ENCODE data around the gene SLC25A12.
"Not testable (repeated sequence)": the region's sequence is repeated elsewhere in the genome, so short reads cannot be mapped to it uniquely, and the experiment has no call there.

The SLC25A12 gene

GRCh38 chr2:171813126-171813525 lies 80.9 kb downstream of the SLC25A12 start:
- H3K4me1 ChIP-seq (ENCODE audit: control insufficient read depth in 1 of 2, insufficient read depth in 2 of 2, low read length in 2 of 2) = no peaks in the 10 kb centered on the region
- no peak overlapping the region for H2BK120ac ChIP-seq (ENCODE audit: insufficient read depth, low read length, poor library complexity)
- no peaks in the 10 kb centered on the region for H3K79me2 ChIP-seq (ENCODE audit: control insufficient read depth, insufficient read depth, low read length, poor library complexity)
- no peak overlapping the region for H2AK5ac ChIP-seq (ENCODE audit: low read length)
- no peak overlapping the region for H2AFZ ChIP-seq (ENCODE audit: insufficient read depth, low read length, poor library complexity)
- no peaks in the 10 kb centered on the region for H3K36me3 ChIP-seq (ENCODE audit: control insufficient read depth in 1 of 2, insufficient read depth in 2 of 2, low read length in 2 of 2)
- no peak overlapping the region for H4K8ac ChIP-seq (ENCODE audit: low read depth, low read length)
- WGBS (ENCODE audit: extremely low coverage, insufficient coverage, insufficient read length) = no CpG with 5 or more reads among the region's 3 CpGs
- H3K27ac ChIP-seq (ENCODE audit: low read depth, low read length) = no peak overlapping the region
- no peaks in the 10 kb centered on the region for H3K79me1 ChIP-seq (ENCODE audit: low read length)
- H4K91ac ChIP-seq (ENCODE audit: low read depth, low read length) = no peak overlapping the region
- no peak overlapping the region for H3K4me2 ChIP-seq (ENCODE audit: low read length)
- H3K4me3 ChIP-seq (ENCODE audit: low read depth, low read length) = no peak overlapping the region
- DNase-seq = peak in 1 of 2 donors; percentile 8
- no peak overlapping the region for H2BK5ac ChIP-seq (ENCODE audit: low read depth, low read length, poor library complexity)
- no peaks in the 10 kb centered on the region for H3K27me3 ChIP-seq (ENCODE audit: insufficient read depth, low read length)
- H4K12ac ChIP-seq (ENCODE audit: low read depth, low read length) = no peak overlapping the region
- H3K18ac ChIP-seq (ENCODE audit: low read length) = no peak overlapping the region
- no peaks in the 10 kb centered on the region for H3K9me3 ChIP-seq (ENCODE audit: insufficient read depth, low read depth, low read length)
- no peak overlapping the region for H3K9ac ChIP-seq (ENCODE audit: low read length)
- H3K14ac ChIP-seq (ENCODE audit: low read length) = no peak overlapping the region
- no peak overlapping the region for H3K4ac ChIP-seq (ENCODE audit: low read depth, low read length)
- H3K23ac ChIP-seq (ENCODE audit: low read length) = no peak overlapping the region
- H2BK12ac ChIP-seq (ENCODE audit: low read length) = no peak overlapping the region

- Histone ChIP-seq H2AFZ (ENCODE audit: insufficient read depth, low read length, poor library complexity) (no peak overlapping the region), H3K79me2 (ENCODE audit: control insufficient read depth, insufficient read depth, low read length, poor library complexity) (no peaks in the 10 kb centered on the region), H3K27ac (ENCODE audit: low read depth, low read length) (no peak overlapping the region), H4K12ac (ENCODE audit: low read depth, low read length) (no peak overlapping the region), H3K9ac (ENCODE audit: low read length) (no peak overlapping the region), H4K91ac (ENCODE audit: low read depth, low read length) (no peak overlapping the region), H2BK120ac (ENCODE audit: insufficient read depth, low read length, poor library complexity) (no peak overlapping the region), H3K36me3 (ENCODE audit: control insufficient read depth in 1 of 2, insufficient read depth in 2 of 2, low read length in 2 of 2) (no peaks in the 10 kb centered on the region), H4K8ac (ENCODE audit: low read depth, low read length) (no peak overlapping the region), H3K9me3 (ENCODE audit: insufficient read depth, low read depth, low read length) (no peaks in the 10 kb centered on the region), H3K18ac (ENCODE audit: low read length) (no peak overlapping the region), H2AK5ac (ENCODE audit: low read length) (no peak overlapping the region), H2BK5ac (ENCODE audit: low read depth, low read length, poor library complexity) (no peak overlapping the region), H3K23ac (ENCODE audit: low read length) (no peak overlapping the region), H3K79me1 (ENCODE audit: low read length) (peaks cover 2% of the 10 kb centered on the region), H3K27me3 (ENCODE audit: insufficient read depth, low read length) (no peaks in the 10 kb centered on the region), H3K4me1 (ENCODE audit: control insufficient read depth in 1 of 2, insufficient read depth in 2 of 2, low read length in 2 of 2) (peaks cover 0 to 2% of the 10 kb centered on the region in 2 experiments), H2BK12ac (ENCODE audit: low read length) (no peak overlapping the region), H3K4me3 (ENCODE audit: low read depth, low read length) (no peak overlapping the region), H3K4me2 (ENCODE audit: low read length) (no peak overlapping the region), H3K4ac (ENCODE audit: low read depth, low read length) (no peak overlapping the region), H3K14ac (ENCODE audit: low read length) (no peak overlapping the region)
- peak in 1 of 2 donors; percentile 49 for DNase-seq
- WGBS (ENCODE audit: extremely low coverage, insufficient coverage, insufficient read length) = no CpG with 5 or more reads among the region's 4 CpGs
Measured at GRCh38 chr2:171811245-171811628, 82.8 kb downstream of the SLC25A12 start.

- no peak overlapping the region for H4K91ac ChIP-seq (ENCODE audit: low read depth, low read length)
- H3K36me3 ChIP-seq (ENCODE audit: control insufficient read depth in 1 of 2, insufficient read depth in 2 of 2, low read length in 2 of 2) = no peaks in the 10 kb centered on the region
- H3K4me1 ChIP-seq (ENCODE audit: control insufficient read depth in 1 of 2, insufficient read depth in 2 of 2, low read length in 2 of 2) = peaks cover 0 to 2% of the 10 kb centered on the region in 2 experiments
- H3K4ac ChIP-seq (ENCODE audit: low read depth, low read length) = no peak overlapping the region
- H3K79me1 ChIP-seq (ENCODE audit: low read length) = peaks cover 2% of the 10 kb centered on the region
- no peak for DNase-seq
- H4K12ac ChIP-seq (ENCODE audit: low read depth, low read length) = no peak overlapping the region
- no peak overlapping the region for H3K4me2 ChIP-seq (ENCODE audit: low read length)
- no CpG with 5 or more reads among the region's 5 CpGs for WGBS (ENCODE audit: extremely low coverage, insufficient coverage, insufficient read length)
- H2AK5ac ChIP-seq (ENCODE audit: low read length) = no peak overlapping the region
- no peaks in the 10 kb centered on the region for H3K79me2 ChIP-seq (ENCODE audit: control insufficient read depth, insufficient read depth, low read length, poor library complexity)
- no peak overlapping the region for H4K8ac ChIP-seq (ENCODE audit: low read depth, low read length)
- H2BK5ac ChIP-seq (ENCODE audit: low read depth, low read length, poor library complexity) = no peak overlapping the region
- no peaks in the 10 kb centered on the region for H3K9me3 ChIP-seq (ENCODE audit: insufficient read depth, low read depth, low read length)
- no peak overlapping the region for H3K9ac ChIP-seq (ENCODE audit: low read length)
- no peak overlapping the region for H2AFZ ChIP-seq (ENCODE audit: insufficient read depth, low read length, poor library complexity)
- H3K27me3 ChIP-seq (ENCODE audit: insufficient read depth, low read length) = no peaks in the 10 kb centered on the region
- H3K18ac ChIP-seq (ENCODE audit: low read length) = no peak overlapping the region
- H3K4me3 ChIP-seq (ENCODE audit: low read depth, low read length) = no peak overlapping the region
- H3K14ac ChIP-seq (ENCODE audit: low read length) = no peak overlapping the region
- no peak overlapping the region for H2BK12ac ChIP-seq (ENCODE audit: low read length)
- H3K27ac ChIP-seq (ENCODE audit: low read depth, low read length) = no peak overlapping the region
- H3K23ac ChIP-seq (ENCODE audit: low read length) = no peak overlapping the region
- no peak overlapping the region for H2BK120ac ChIP-seq (ENCODE audit: insufficient read depth, low read length, poor library complexity)
Measured at GRCh38 chr2:171810422-171811244, 83.4 kb downstream of the SLC25A12 start.

- not testable (repeated sequence) for H3K27me3 ChIP-seq (ENCODE audit: insufficient read depth, low read length); H3K9ac ChIP-seq (ENCODE audit: low read length); H2BK120ac ChIP-seq (ENCODE audit: insufficient read depth, low read length, poor library complexity)
Measured at GRCh38 chr2:171808885-171809284, 85.2 kb downstream of the SLC25A12 start.

More at GRCh38 chr2:171808885-171809284, 85.2 kb downstream of the SLC25A12 start:
- not testable (repeated sequence) for H3K23ac ChIP-seq (ENCODE audit: low read length); H4K8ac ChIP-seq (ENCODE audit: low read depth, low read length); H3K79me2 ChIP-seq (ENCODE audit: control insufficient read depth, insufficient read depth, low read length, poor library complexity); H2AK5ac ChIP-seq (ENCODE audit: low read length); H3K4me3 ChIP-seq (ENCODE audit: low read depth, low read length); H4K91ac ChIP-seq (ENCODE audit: low read depth, low read length); DNase-seq; H3K14ac ChIP-seq (ENCODE audit: low read length); H3K27ac ChIP-seq (ENCODE audit: low read depth, low read length); H3K4me1 ChIP-seq (ENCODE audit: control insufficient read depth in 1 of 2, insufficient read depth in 2 of 2, low read length in 2 of 2); H3K79me1 ChIP-seq (ENCODE audit: low read length); H2BK5ac ChIP-seq (ENCODE audit: low read depth, low read length, poor library complexity); H3K9me3 ChIP-seq (ENCODE audit: insufficient read depth, low read depth, low read length); H3K18ac ChIP-seq (ENCODE audit: low read length); H3K4me2 ChIP-seq (ENCODE audit: low read length); H2BK12ac ChIP-seq (ENCODE audit: low read length); H3K4ac ChIP-seq (ENCODE audit: low read depth, low read length); H2AFZ ChIP-seq (ENCODE audit: insufficient read depth, low read length, poor library complexity); H3K36me3 ChIP-seq (ENCODE audit: control insufficient read depth in 1 of 2, insufficient read depth in 2 of 2, low read length in 2 of 2); H4K12ac ChIP-seq (ENCODE audit: low read depth, low read length)

Measured in trophoblast cell (in vitro differentiated cells and primary cell).